IMR-90 (cell line): ENCODE results near the gene TTC1. TPM values are rescaled to one million over a fixed set of nuclear protein-coding genes. Genes with fewer than 3 reads are reported as not detected.
A peak's percentile ranks its signal among the peaks of the same experiment; 100 is the strongest.
"Not testable (repeated sequence)": the region's sequence is repeated elsewhere in the genome, so short reads cannot be mapped to it uniquely, and the experiment has no call there.

Source experiments
- ATAC-seq: fragments of 200-7000 bp; cut with Tn5 transposase; 2 replicates; pipeline ENCODE4 v1.9.1; 2020; ENCODE audit warnings: low read depth, mild to moderate bottlenecking, moderate library complexity
- BruUV-seq: library from RNA; stranded (reverse); fragments of 400-500 nt; replicated peaks from 2 replicates; lab custom pipeline; 2021; lab: Mats Ljungman, UMichigan
- CTCF ChIA-PET: fragments of 300-600 bp; formaldehyde crosslinking; extraction: SDS; loops from one replicate; lab custom pipeline; 2021; ENCODE audit warnings: antibody characterized with exemption; lab: Yijun Ruan, JAX
- POLR2A ChIA-PET: fragments of 300-600 bp; sonication (Branson Sonifier 250); formaldehyde crosslinking; loops from one replicate; lab custom pipeline; 2022; ENCODE audit warnings: antibody characterized with exemption; ENCODE audit not compliant: unreplicated experiment; lab: Charles Lee
- DNase-seq: peaks from one replicate; pipeline ENCODE4 v3.0.0; 2013
- H2AFZ ChIP-seq: replicated peaks from 2 replicates; pipeline ENCODE3; 2013; ENCODE audit warnings: low read length, mild to moderate bottlenecking; ENCODE audit not compliant: poor library complexity
- H2AK5ac ChIP-seq: 2 replicates; pipeline ENCODE4 v1.6.1; 2013; ENCODE audit warnings: low read depth, low read length, inconsistent platforms
- H2AK9ac ChIP-seq: replicated peaks from 2 replicates; pipeline ENCODE3; 2013; ENCODE audit warnings: mild to moderate bottlenecking, low read depth, low read length, moderate library complexity; ENCODE audit not compliant: poor library complexity
- H2BK120ac ChIP-seq: 2 replicates; pipeline ENCODE4 v1.6.1; 2013; ENCODE audit warnings: low read depth, low read length, inconsistent platforms
- H2BK15ac ChIP-seq: 3 replicates; pipeline ENCODE4 v1.6.1; 2013; ENCODE audit warnings: low read depth, low read length, inconsistent platforms
- H2BK20ac ChIP-seq: 2 replicates; pipeline ENCODE4 v1.6.1; 2013; ENCODE audit warnings: low read depth, mild to moderate bottlenecking, inconsistent platforms, low read length, moderate library complexity
- H2BK5ac ChIP-seq: 2 replicates; pipeline ENCODE4 v1.6.1; 2013; ENCODE audit warnings: mild to moderate bottlenecking, low read depth, low read length, inconsistent platforms; ENCODE audit not compliant: poor library complexity, severe bottlenecking
- H3K14ac ChIP-seq: replicated peaks from 2 replicates; pipeline ENCODE4 v1.6.1; 2013; ENCODE audit warnings: low read depth, low read length, inconsistent platforms
- H3K18ac ChIP-seq: 2 replicates; pipeline ENCODE4 v1.6.1; 2013; ENCODE audit warnings: low read depth, low read length, control low read depth
- H3K23ac ChIP-seq: 2 replicates; pipeline ENCODE4 v1.6.1; 2013; ENCODE audit warnings: low read depth, low read length, inconsistent platforms
- H3K27ac ChIP-seq: 2 replicates; pipeline ENCODE4 v1.5.1; 2013; ENCODE audit warnings: mild to moderate bottlenecking, control low read depth, low read length; ENCODE audit not compliant: insufficient read depth
- H3K27me3 ChIP-seq: 2 replicates; pipeline ENCODE4 v1.6.1; 2013; ENCODE audit warnings: low read length; ENCODE audit not compliant: control insufficient read depth, insufficient read depth
- H3K36me3 ChIP-seq: 2 replicates; pipeline ENCODE4 v1.6.1; 2013; ENCODE audit warnings: low read length, mixed read lengths; ENCODE audit not compliant: control insufficient read depth, insufficient read depth
- H3K4ac ChIP-seq: 2 replicates; pipeline ENCODE4 v1.6.1; 2013; ENCODE audit warnings: low read depth, low read length, inconsistent platforms
- H3K4me1 ChIP-seq: 2 replicates; pipeline ENCODE4 v1.6.1; 2013; ENCODE audit warnings: low read length, mixed read lengths; ENCODE audit not compliant: control insufficient read depth, insufficient read depth
- H3K4me2 ChIP-seq: 2 replicates; pipeline ENCODE4 v1.6.1; 2013; ENCODE audit warnings: low read depth, mild to moderate bottlenecking, control low read depth, low read length, moderate library complexity
- H3K4me3 ChIP-seq: 2 replicates; pipeline ENCODE4 v1.5.1; 2013; ENCODE audit warnings: low read depth, mild to moderate bottlenecking, control low read depth, low read length, moderate library complexity; ENCODE audit not compliant: insufficient read depth
- H3K56ac ChIP-seq: 2 replicates; pipeline ENCODE4 v1.6.1; 2013; ENCODE audit warnings: low read length, inconsistent platforms; ENCODE audit not compliant: insufficient read depth; ENCODE audit errors: extremely low read depth
- H3K79me1 ChIP-seq, 2 experiments: 2 replicates each; pipeline ENCODE4 v1.6.1; 2013; ENCODE audit warnings: low read length in 2 of 2, inconsistent platforms in 1 of 2, low read depth in 1 of 2
- H3K9ac ChIP-seq: 2 replicates; pipeline ENCODE4 v1.6.1; 2013; ENCODE audit warnings: low read depth, low read length, control low read depth
- H3K9me1 ChIP-seq: 2 replicates; pipeline ENCODE4 v1.6.1; 2013; ENCODE audit warnings: low read length, inconsistent platforms; ENCODE audit not compliant: insufficient read depth
- H3K9me3 ChIP-seq: 2 replicates; pipeline ENCODE4 v1.6.1; 2013; ENCODE audit warnings: low read length; ENCODE audit not compliant: control insufficient read depth, insufficient read depth
- H4K20me1 ChIP-seq: 2 replicates; pipeline ENCODE4 v1.6.1; 2013; ENCODE audit warnings: low read length, inconsistent platforms; ENCODE audit not compliant: insufficient read depth
- H4K5ac ChIP-seq: 2 replicates; pipeline ENCODE4 v1.6.1; 2013; ENCODE audit warnings: mild to moderate bottlenecking, low read depth, low read length, control low read depth
- H4K8ac ChIP-seq, 2 experiments: 2 replicates each; pipeline ENCODE4 v1.6.1; 2013; ENCODE audit warnings: low read depth in 2 of 2, low read length in 2 of 2, control low read depth in 1 of 2, inconsistent platforms in 1 of 2
- H4K91ac ChIP-seq: 2 replicates; pipeline ENCODE4 v1.6.1; 2013; ENCODE audit warnings: low read depth, low read length, inconsistent platforms; ENCODE audit not compliant: insufficient read depth
- WGBS, 2 experiments: methylation state at CpG; one replicate each; pipeline versions ENCODE4 v1.1.5 to v1.1.7; 2013; ENCODE audit warnings: missing lambda C conversion rate in 2 of 2; ENCODE audit not compliant: insufficient read length in 1 of 2; ENCODE audit errors: extremely low coverage in 2 of 2; 5-methylcytosine and 5-hydroxymethylcytosine counted together
- dilution Hi-C: fragments of 300-500 bp; cut with HindIII; formaldehyde crosslinking; loops from one replicate; pipeline ENCODE4 v1.14.3; 2018; ENCODE audit warnings: low sequenced_read_pairs; ENCODE audit not compliant: unreplicated experiment
- in situ Hi-C: fragments of 300-500 bp; cut with MboI; formaldehyde crosslinking; loops from 3 replicates; pipeline ENCODE4 v1.14.3; 2019; ENCODE audit warnings: low sequenced_read_pairs, inconsistent platforms, mixed read lengths
- intact Hi-C: fragments of 100-400 bp; cut with micrococcal nuclease; formaldehyde crosslinking; loops from 2 replicates; pipeline ENCODE4 v1.10.0; 2022
- polyA plus RNA-seq, 3 experiments: library from polyadenylated mRNA; depleted of rRNA; stranded (reverse); fragments of >200 nt; gene quantifications; 2 replicates each; pipeline ENCODE4 v1.2.3, GENCODE V29; 2012; ENCODE audit warnings: low replicate concordance in 1 of 3
- total RNA-seq: library from RNA; depleted of rRNA; stranded (reverse); fragments of >200 nt; gene quantifications from 2 replicates; pipeline ENCODE4 v1.2.3, GENCODE V29; 2012

The TTC1 gene
- total and polyA plus RNA-seq, 2 of the 4 experiments (the other 2 are of a cell fraction), result 23.1 to 41.1 TPM

GRCh38 chr5:159965838-159966128 lies 43.2 kb upstream of the TTC1 start:
- H3K27me3 ChIP-seq, H3K27ac ChIP-seq, H2AK5ac ChIP-seq, H4K91ac ChIP-seq, H3K36me3 ChIP-seq, H3K23ac ChIP-seq, dilution Hi-C loops, H3K56ac ChIP-seq, H3K18ac ChIP-seq, H4K5ac ChIP-seq, H4K8ac ChIP-seq, H3K9ac ChIP-seq, H3K9me3 ChIP-seq, H2BK5ac ChIP-seq, H3K14ac ChIP-seq, H3K79me1 ChIP-seq, H2AK9ac ChIP-seq, H3K4me3 ChIP-seq, H4K20me1 ChIP-seq, BruUV-seq, H3K4ac ChIP-seq, H2AFZ ChIP-seq, ATAC-seq, DNase-seq, H3K4me2 ChIP-seq, H2BK20ac ChIP-seq: not testable (repeated sequence)
- CTCF ChIA-PET, result interaction anchor here (0.6 to 1.7 kb wide), 6 partner anchors 10 to 521 kb away, joined by 3 to 5 read pairs (median 4); no protein-coding TSS in a partner anchor
- H2BK15ac ChIP-seq, result peak overlapping the region; percentile 52; the same call in 1 of the 3 replicates
- H3K9me1 ChIP-seq, result peaks cover 14% of the 10 kb centered on the region
- intact Hi-C loops, result loop anchor here (1.0 to 5.0 kb wide), 4 partner anchors 49 to 678 kb away; partner anchors contain the start of genes ADRA1B and IL12B
- no CpG with 5 or more reads among the region's 4 CpGs for WGBS, 2 experiments
- H2BK120ac ChIP-seq, result peak overlapping the region; percentile 77; the same call in 1 of the 2 replicates
- peaks cover 11% of the 10 kb centered on the region for H3K4me1 ChIP-seq
- POLR2A ChIA-PET, result interaction anchor here (0.6 kb wide), 1 partner anchor 788 kb away, joined by 3 read pairs; no protein-coding TSS in a partner anchor
- in situ Hi-C loops, result loop anchor here (10.0 to 25.0 kb wide), 2 partner anchors 521 to 803 kb away; no protein-coding TSS in a partner anchor
